22Rv1 (cell line): Measurements from ENCODE around the gene RTP2.

ENCODE experiments used
- H3K27ac ChIP-seq: fragments of 450-650 bp; 2 replicates; pipeline ENCODE4 v1.5.1; 2017
- ZFX ChIP-seq: fragments of 450-650 bp; IDR thresholded peaks from 2 replicates; pipeline ENCODE4 v1.6.1; 2017; ENCODE audit warnings: antibody characterized with exemption, borderline replicate concordance
- TF ChIP-seq, protein P1 (sequence below): fragments of 450-650 bp; IDR thresholded peaks from 2 replicates; pipeline ENCODE4 v1.5.1; 2017; ENCODE audit warnings: mild to moderate bottlenecking

Gene RTP2

DNA sequence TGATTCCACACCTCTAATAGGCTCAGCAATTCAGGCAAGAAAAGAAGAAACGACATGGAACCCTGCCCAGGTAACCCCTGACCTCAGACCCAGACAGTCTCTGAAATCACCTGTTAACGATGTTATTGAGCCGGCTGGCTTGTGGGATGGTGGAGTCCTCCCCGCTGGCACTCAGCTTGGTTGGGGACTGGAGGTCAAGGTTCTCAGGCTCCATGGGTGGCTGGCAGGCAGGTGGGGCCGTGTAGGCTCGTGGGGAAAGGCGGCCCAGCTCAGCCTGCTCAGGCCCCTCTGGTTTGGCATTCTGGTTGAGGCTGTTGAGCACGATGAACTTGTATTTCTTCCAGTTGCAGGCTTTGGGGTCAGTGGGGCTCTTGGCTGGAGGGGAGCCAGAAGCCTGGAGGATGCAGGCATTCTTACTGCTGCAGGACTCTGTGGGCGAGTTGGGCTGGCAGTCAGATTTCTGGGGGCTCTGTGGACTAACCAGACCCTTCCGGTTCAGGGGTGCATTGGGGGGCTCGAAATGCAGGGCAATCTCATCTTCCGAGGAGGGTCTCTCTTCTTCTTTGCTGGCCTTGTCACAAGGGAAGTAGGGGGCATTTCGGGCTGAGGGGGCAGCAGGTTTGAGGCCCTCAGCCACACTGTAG lies 26.7 kb upstream of the RTP2 start:
- no peak for TF ChIP-seq ZFX
- TF ChIP-seq, protein P1, sequence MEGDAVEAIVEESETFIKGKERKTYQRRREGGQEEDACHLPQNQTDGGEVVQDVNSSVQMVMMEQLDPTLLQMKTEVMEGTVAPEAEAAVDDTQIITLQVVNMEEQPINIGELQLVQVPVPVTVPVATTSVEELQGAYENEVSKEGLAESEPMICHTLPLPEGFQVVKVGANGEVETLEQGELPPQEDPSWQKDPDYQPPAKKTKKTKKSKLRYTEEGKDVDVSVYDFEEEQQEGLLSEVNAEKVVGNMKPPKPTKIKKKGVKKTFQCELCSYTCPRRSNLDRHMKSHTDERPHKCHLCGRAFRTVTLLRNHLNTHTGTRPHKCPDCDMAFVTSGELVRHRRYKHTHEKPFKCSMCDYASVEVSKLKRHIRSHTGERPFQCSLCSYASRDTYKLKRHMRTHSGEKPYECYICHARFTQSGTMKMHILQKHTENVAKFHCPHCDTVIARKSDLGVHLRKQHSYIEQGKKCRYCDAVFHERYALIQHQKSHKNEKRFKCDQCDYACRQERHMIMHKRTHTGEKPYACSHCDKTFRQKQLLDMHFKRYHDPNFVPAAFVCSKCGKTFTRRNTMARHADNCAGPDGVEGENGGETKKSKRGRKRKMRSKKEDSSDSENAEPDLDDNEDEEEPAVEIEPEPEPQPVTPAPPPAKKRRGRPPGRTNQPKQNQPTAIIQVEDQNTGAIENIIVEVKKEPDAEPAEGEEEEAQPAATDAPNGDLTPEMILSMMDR: no peak

GRCh38 chr3:187728248-187728647 lies 25.9 kb upstream of the RTP2 start:
- TF ChIP-seq, protein P1: no peak
- TF ChIP-seq ZFX: no peak
- no peak overlapping the region for H3K27ac ChIP-seq

More for the DNA sequence above, 26.7 kb upstream of the RTP2 start:
- H3K27ac ChIP-seq: no peak overlapping the region

DNA sequence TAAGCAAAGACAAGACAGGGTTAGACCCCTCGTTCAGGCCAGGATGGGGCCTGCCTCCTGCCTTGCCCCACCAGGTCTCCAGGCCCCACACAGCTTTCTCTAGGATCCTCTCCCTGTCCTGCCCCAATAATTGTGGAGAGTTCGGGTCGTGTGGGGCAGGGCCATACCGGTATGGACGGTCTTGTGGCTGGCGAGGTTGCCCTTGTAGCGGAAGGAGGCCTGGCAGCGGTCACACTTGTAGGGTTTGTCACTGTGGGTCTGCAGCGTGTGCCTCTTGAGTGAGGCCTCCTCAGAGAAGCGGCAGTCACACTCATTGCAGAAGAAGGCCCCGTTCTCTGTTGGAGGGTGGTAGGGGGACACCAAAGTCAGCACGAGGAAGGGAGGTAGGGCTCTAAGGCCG lies 24.2 kb upstream of the RTP2 start:
- TF ChIP-seq ZFX: no peak
- TF ChIP-seq, protein P1: no peak
- no peak overlapping the region for H3K27ac ChIP-seq

DNA sequence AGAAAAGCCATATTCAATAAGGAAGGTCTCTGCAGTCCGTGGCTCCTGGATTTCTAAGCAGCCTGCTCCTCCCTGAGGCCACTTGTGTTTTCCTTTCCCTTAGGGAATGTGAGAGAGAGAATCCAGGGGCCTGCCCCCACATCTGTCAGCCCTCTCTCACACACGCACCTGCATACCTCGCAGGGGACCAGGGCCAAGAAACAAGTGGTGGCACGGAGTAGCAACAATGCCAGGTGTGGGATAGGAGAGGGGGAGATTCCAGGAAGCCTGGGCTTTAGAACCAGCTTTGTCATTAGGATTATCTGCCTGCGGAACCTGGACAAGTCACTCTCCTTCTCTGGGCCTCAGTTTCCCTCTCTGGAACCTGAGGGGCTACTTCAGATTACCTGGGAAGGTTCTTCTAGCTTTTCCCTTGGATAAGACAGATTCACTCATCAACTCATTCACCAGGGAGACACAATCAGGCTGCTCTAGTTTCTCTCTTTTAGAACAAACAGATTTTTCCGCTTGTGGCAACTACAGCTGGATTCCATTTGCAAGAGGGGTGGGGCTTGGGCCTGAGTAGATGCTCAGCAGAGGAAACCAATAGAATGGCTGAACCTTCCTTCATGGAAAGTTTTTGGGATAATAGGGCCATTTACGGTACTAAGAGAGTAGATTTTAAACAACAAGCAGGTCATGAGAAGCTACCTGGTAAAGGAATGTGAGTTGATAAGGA lies 23.5 kb upstream of the RTP2 start:
- no peak for TF ChIP-seq ZFX
- TF ChIP-seq, protein P1: no peak
- no peak overlapping the region for H3K27ac ChIP-seq

DNA sequence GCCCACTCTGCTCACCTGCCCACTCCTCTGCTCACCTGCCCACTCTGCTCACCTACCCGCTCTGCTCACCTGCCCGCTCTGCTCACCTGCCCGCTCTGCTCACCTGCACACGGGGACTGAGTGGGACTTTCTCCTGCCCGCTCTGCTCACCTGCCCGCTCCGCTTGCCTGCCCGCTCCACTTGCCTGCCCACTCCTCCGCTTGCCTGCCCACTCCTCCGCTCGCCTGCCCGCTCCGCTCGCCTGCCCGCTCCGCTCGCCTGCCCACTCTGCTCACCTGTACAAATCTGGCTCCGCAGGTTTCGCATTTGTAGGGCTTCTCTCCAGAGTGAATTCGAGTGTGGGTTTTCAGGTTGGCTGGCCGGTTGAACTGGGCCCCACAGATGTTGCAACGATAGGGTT lies 22.9 kb upstream of the RTP2 start:
- H3K27ac ChIP-seq: no peak overlapping the region
- TF ChIP-seq, protein P1: no peak

DNA sequence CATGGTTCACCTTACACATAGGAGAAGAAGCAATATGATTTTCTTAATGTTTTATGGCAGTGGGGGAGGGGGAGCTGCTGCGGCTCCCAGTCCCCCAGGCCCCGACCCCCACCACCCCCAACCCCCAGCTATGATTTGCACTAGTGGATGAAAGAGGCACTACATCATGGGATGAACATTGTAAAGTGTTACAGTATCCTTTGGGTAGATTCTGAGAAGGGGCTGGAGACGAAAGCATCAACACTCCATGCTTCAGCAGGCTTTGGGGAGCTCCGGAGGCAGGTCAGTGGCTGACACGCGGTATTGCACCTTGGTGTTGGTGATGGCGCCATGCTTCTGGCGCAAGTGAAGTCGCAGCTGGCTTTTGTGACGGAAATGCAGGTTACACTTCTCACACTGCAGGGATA lies 19.9 kb upstream of the RTP2 start:
- TF ChIP-seq, protein P1: no peak
- TF ChIP-seq ZFX: no peak

DNA sequence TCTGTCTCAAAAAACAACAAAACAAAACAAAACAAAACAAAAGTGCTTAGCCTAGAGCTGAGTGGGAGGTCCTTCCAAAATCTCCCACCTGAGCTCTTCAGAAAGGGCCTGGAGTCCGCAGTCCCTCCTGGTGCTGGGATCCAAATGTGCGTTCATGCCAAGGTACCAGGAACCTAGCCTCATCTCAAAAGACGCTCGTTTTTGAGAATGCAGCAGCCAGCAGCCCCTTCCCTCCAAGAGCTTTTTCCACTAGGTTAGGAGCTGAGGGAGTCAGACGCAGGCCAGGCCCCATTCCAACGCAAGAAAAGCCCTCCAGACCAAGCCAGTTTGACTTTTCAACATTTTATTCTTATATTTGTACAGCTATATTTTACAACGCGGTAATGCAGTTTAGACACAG lies 18.7 kb upstream of the RTP2 start:
- H3K27ac ChIP-seq: no peak overlapping the region
- TF ChIP-seq, protein P1: no peak
- TF ChIP-seq ZFX: no peak

More for the DNA sequence above, 19.9 kb upstream of the RTP2 start:
- no peak overlapping the region for H3K27ac ChIP-seq
